PC-3 (cell line): Measurements from ENCODE around the gene CAMK1D.

Experiments
- CTCF ChIP-seq: fragments of 300-600 bp; sonication (generic); conservative IDR thresholded peaks from 2 replicates; pipeline ENCODE4 v1.5.1; 2017; ENCODE audit warnings: antibody characterized with exemption, low read depth, mild to moderate bottlenecking, low read length
- EZH2 ChIP-seq: fragments of 300-600 bp; sonication (generic); IDR thresholded peaks from one replicate; pipeline ENCODE4 v1.6.1; 2017; ENCODE audit warnings: antibody characterized with exemption, mild to moderate bottlenecking, low read length; ENCODE audit not compliant: unreplicated experiment
- EZH2phosphoT487 ChIP-seq: fragments of 300-600 bp; sonication (generic); IDR thresholded peaks from 2 replicates; pipeline ENCODE4 v1.6.1; 2018; ENCODE audit warnings: mild to moderate bottlenecking, antibody characterized with exemption, low read length, borderline replicate concordance

GRCh38 chr10:12501324-12501723, 152.0 kb downstream of the CAMK1D start:
- TF ChIP-seq CTCF: no peak
- no peak for TF ChIP-seq EZH2
- TF ChIP-seq EZH2phosphoT487: no peak
